NCI-H460 (cell line): ENCODE results near the gene FAT1. TPM values are rescaled to one million over a fixed set of nuclear protein-coding genes. Genes with fewer than 3 reads are reported as not detected.

Experiments used
- total RNA-seq: library from RNA; depleted of rRNA; stranded (reverse); fragments of >200 nt; shearing (Covaris generic); gene quantifications from 2 replicates; pipeline ENCODE4 v1.2.3, GENCODE V29; 2014; rRNA removed

Gene FAT1
- total RNA-seq, 1 experiment from 2014 or later: 83.1 TPM

Other genes with a start within 250 kb of the FAT1 start
- gene MTNR1A, start 168.3 kb downstream of the FAT1 start, total RNA-seq: not detected in 2 replicates